ENCODE results near the gene SYCE3.

The SYCE3 gene

DNA sequence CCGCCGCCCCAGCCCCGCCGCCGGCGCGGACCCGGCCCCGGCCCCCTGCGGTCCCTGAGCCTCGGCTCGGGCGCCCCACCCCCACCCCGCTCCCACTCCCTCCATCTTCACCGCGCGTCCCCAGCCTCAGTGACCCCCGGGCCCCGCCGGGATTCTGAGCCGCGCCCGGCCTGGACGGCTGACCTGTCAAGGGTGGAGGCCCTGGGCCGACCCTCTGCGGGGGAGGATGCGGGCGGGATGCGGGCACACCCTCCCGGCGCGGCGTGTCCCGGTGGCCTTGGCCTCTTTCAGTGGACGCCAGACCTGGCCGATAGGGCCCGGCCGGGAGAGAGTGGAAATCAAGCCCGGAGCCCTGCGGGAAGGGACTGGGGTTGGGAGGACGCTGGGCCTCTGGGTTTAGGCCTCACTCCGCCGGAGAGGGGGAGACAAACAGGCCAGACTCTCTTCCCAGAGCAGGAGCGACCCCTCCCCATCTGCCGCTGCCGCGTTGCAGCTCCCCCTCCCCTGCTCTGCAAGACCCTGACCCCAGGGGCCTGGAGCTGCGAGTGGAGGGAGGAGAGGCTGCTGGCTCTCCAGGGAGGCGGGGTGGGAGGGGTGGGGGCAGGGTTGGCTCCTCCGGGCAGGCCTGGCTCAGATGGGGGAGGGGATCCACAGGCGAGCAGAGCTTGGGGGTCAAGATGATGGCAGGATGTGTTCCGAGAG is 38.4 kb upstream of the SYCE3 start (continued):
- no peak for TF ChIP-seq GLI2 (tag by site-specific recombination; IDR thresholded peaks at IDR 0.05; ENCODE audit: borderline replicate concordance, low read depth)
- TF ChIP-seq ZBTB11 (tag by site-specific recombination; conservative IDR thresholded peaks at IDR 0.05; ENCODE audit: low read depth): no peak
- no peak for TF ChIP-seq ZNF596 (tag by site-specific recombination; IDR thresholded peaks at IDR 0.05)
- TF ChIP-seq ZNF785 (tag by site-specific recombination; IDR thresholded peaks at IDR 0.05): no peak
- TF ChIP-seq ZNF621 (tag by site-specific recombination; IDR thresholded peaks at IDR 0.05): no peak
- no peak for TF ChIP-seq ZNF23 (tag by site-specific recombination; IDR thresholded peaks at IDR 0.05; ENCODE audit: borderline replicate concordance)
- TF ChIP-seq ZNF610 (tag by site-specific recombination; IDR thresholded peaks at IDR 0.05; ENCODE audit: borderline replicate concordance): no peak
- TF ChIP-seq ZNF2 (tag by site-specific recombination; IDR thresholded peaks at IDR 0.05): 0 out of 2 replicates have a peak, but pooled peaks have one; percentile 44
- TF ChIP-seq, protein P1, sequence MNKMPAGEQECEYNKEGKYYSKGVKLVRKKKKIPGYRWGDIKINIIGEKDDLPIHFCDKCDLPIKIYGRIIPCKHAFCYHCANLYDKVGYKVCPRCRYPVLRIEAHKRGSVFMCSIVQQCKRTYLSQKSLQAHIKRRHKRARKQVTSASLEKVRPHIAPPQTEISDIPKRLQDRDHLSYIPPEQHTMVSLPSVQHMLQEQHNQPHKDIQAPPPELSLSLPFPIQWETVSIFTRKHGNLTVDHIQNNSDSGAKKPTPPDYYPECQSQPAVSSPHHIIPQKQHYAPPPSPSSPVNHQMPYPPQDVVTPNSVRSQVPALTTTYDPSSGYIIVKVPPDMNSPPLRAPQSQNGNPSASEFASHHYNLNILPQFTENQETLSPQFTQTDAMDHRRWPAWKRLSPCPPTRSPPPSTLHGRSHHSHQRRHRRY (tag by site-specific recombination; IDR thresholded peaks at IDR 0.05): no peak
- TF ChIP-seq ZBTB48 (tag by site-specific recombination; IDR thresholded peaks at IDR 0.05): no peak
- no peak for TF ChIP-seq ZNF513 (tag by site-specific recombination; IDR thresholded peaks at IDR 0.05)
- TF ChIP-seq ZNF426 (tag by site-specific recombination; IDR thresholded peaks at IDR 0.05): no peak
- TF ChIP-seq ZBTB1 (tag by site-specific recombination; IDR thresholded peaks at IDR 0.05): no peak
- TF ChIP-seq, protein P2, sequence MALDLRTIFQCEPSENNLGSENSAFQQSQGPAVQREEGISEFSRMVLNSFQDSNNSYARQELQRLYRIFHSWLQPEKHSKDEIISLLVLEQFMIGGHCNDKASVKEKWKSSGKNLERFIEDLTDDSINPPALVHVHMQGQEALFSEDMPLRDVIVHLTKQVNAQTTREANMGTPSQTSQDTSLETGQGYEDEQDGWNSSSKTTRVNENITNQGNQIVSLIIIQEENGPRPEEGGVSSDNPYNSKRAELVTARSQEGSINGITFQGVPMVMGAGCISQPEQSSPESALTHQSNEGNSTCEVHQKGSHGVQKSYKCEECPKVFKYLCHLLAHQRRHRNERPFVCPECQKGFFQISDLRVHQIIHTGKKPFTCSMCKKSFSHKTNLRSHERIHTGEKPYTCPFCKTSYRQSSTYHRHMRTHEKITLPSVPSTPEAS (tag by site-specific recombination; IDR thresholded peaks at IDR 0.05): no peak
- TF ChIP-seq GLIS1 (tag by site-specific recombination; IDR thresholded peaks at IDR 0.05): peak; percentile 13
- TF ChIP-seq ZNF174 (tag by site-specific recombination; IDR thresholded peaks at IDR 0.05): no peak
- no peak for TF ChIP-seq YY2 (tag by site-specific recombination; IDR thresholded peaks at IDR 0.05)
- no peak for TF ChIP-seq ZNF280D (tag by site-specific recombination; IDR thresholded peaks at IDR 0.05)
- no peak for TF ChIP-seq ZNF223 (tag by site-specific recombination; IDR thresholded peaks at IDR 0.05)
- TF ChIP-seq ZNF473 (tag by site-specific recombination; IDR thresholded peaks at IDR 0.05): no peak
- no peak for TF ChIP-seq WT1 (tag by site-specific recombination; IDR thresholded peaks at IDR 0.05)
- TF ChIP-seq ZNF148 (tag by site-specific recombination; IDR thresholded peaks at IDR 0.05; ENCODE audit: borderline replicate concordance): no peak
- TF ChIP-seq ZNF626 (tag by site-specific recombination; IDR thresholded peaks at IDR 0.05): no peak
- TF ChIP-seq ZBTB7A (tag by site-specific recombination; IDR thresholded peaks at IDR 0.05; ENCODE audit: low read depth): no peak
- TF ChIP-seq ZNF791 (tag by site-specific recombination; IDR thresholded peaks at IDR 0.05): no peak
- 0 out of 2 replicates have a peak, but pooled peaks have one; percentile 15 for TF ChIP-seq EGR2 (tag by site-specific recombination; IDR thresholded peaks at IDR 0.05; ENCODE audit: low read depth)
- no peak for TF ChIP-seq ZNF266 (tag by site-specific recombination; IDR thresholded peaks at IDR 0.05; ENCODE audit: low read depth)
